K562 (cell line): ENCODE data around the gene GLCCI1. TPM values are rescaled to one million over a fixed set of nuclear protein-coding genes. Genes with fewer than 3 reads are reported as not detected.

Experiments
- ATAC-seq: fragments of 200-7000 bp; cut with Tn5 transposase; 3 replicates; pipeline ENCODE4 v1.9.1; 2020; ENCODE audit warnings: moderate library complexity
- BruUV-seq: library from RNA; stranded (reverse); fragments of 400-500 nt; replicated peaks from 2 replicates; lab custom pipeline; 2021; lab: Mats Ljungman, UMichigan
- CTCF ChIA-PET: fragments of 300-600 bp; formaldehyde crosslinking; extraction: SDS; loops from one replicate; lab custom pipeline; 2021; ENCODE audit warnings: low intra/inter-chr PET ratio; lab: Yijun Ruan, JAX
- POLR2A ChIA-PET: fragments of 300-600, 350-650 bp; sonication (Branson Sonifier 250); formaldehyde crosslinking; extraction: SDS; loops from one replicate; lab custom pipeline; 2021; ENCODE audit warnings: antibody characterized with exemption, inconsistent platforms; lab: Yijun Ruan, JAX
- DNase-seq, 4 experiments: peaks; one replicate each; pipeline versions ENCODE4 v3.0.0 to v3.0.0-alpha.2; 2011 to 2018; ENCODE audit warnings: low spot score in 3 of 4, mixed read lengths in 3 of 4; ENCODE audit errors: extremely low read depth in 1 of 4
- FAIRE-seq: peaks from 2 replicates; lab custom pipeline; 2011; peaks lifted over from hg19 to GRCh38; lab: Jason Lieb, UNC
- H2AFZ ChIP-seq: 2 replicates; pipeline ENCODE4 v1.6.0; 2011; ENCODE audit warnings: low read depth, low read length, control low read depth, inconsistent platforms
- H3K27ac ChIP-seq: fragments of 200-600 bp; 3 replicates; pipeline ENCODE4 v1.8.0; 2011; ENCODE audit warnings: low read depth, mild to moderate bottlenecking, control low read depth, inconsistent platforms, low read length, moderate library complexity, mixed read lengths; ENCODE audit errors: extremely low read depth
- H3K27me3 ChIP-seq, 2 experiments: fragments of 300-600 bp in 1 of 2; 2 replicates in 1 of 2; 3 replicates in 1 of 2; pipeline versions ENCODE4 v1.6.0 to v1.8.0; 2011; ENCODE audit warnings: inconsistent platforms in 2 of 2, low read length in 2 of 2, mild to moderate bottlenecking in 1 of 2, mixed read lengths in 1 of 2, moderate library complexity in 1 of 2; ENCODE audit not compliant: control insufficient read depth in 2 of 2, insufficient read depth in 2 of 2
- H3K36me3 ChIP-seq: fragments of 300-600 bp; 3 replicates; pipeline ENCODE4 v1.8.0; 2011; ENCODE audit warnings: mild to moderate bottlenecking, low read length, inconsistent platforms; ENCODE audit not compliant: control insufficient read depth, insufficient read depth
- H3K4me1 ChIP-seq, 2 experiments: fragments of 200-600 bp in 1 of 2; replicated peaks in 1 of 2; 2 replicates in 1 of 2; 3 replicates in 1 of 2; pipeline versions ENCODE4 v1.5.1 to v1.8.0; 2011; ENCODE audit warnings: inconsistent platforms in 2 of 2, low read length in 2 of 2, mild to moderate bottlenecking in 1 of 2, mixed read lengths in 1 of 2, moderate library complexity in 1 of 2; ENCODE audit not compliant: control insufficient read depth in 2 of 2, insufficient read depth in 2 of 2
- H3K4me2 ChIP-seq: 2 replicates; pipeline ENCODE4 v1.6.1; 2011; ENCODE audit warnings: low read length, control low read depth, inconsistent platforms, mixed read lengths; ENCODE audit not compliant: insufficient read depth
- H3K4me3 ChIP-seq: fragments of 200-600 bp; sonication (generic), shearing (Covaris generic); 2 replicates; pipeline ENCODE4 v1.5.1; 2016; ENCODE audit warnings: control low read depth, inconsistent platforms
- H3K79me2 ChIP-seq: fragments of 200-600 bp; 3 replicates; pipeline ENCODE4 v1.8.0; 2011; ENCODE audit warnings: low read length, inconsistent platforms; ENCODE audit not compliant: control insufficient read depth, insufficient read depth
- H3K9ac ChIP-seq, 2 experiments: 2 replicates each; pipeline versions ENCODE4 v1.6.0 to v1.6.1; 2011; ENCODE audit warnings: low read depth in 2 of 2, low read length in 2 of 2, control low read depth in 1 of 2, inconsistent platforms in 1 of 2, mild to moderate bottlenecking in 1 of 2, mixed read lengths in 1 of 2; ENCODE audit not compliant: insufficient read depth in 1 of 2
- H3K9me1 ChIP-seq: one replicate; pipeline ENCODE4 v1.6.0; 2011; ENCODE audit warnings: inconsistent platforms, mild to moderate bottlenecking, low read length, moderate library complexity; ENCODE audit not compliant: control insufficient read depth, insufficient read depth
- H3K9me3 ChIP-seq: replicated peaks from 2 replicates; pipeline ENCODE4 v1.5.1; 2011; ENCODE audit warnings: low read depth, low read length, inconsistent platforms; ENCODE audit not compliant: control insufficient read depth, insufficient read depth
- H4K20me1 ChIP-seq: replicated peaks from 2 replicates; pipeline ENCODE4 v1.6.1; 2011; ENCODE audit warnings: low read length, inconsistent platforms, mixed read lengths; ENCODE audit not compliant: control insufficient read depth, insufficient read depth
- CBFB ChIP-seq: sonication (generic); formaldehyde crosslinking; IDR thresholded peaks from 2 replicates; pipeline ENCODE4 v1.4.0; 2020; ENCODE audit warnings: mild to moderate bottlenecking, missing genetic modification reagents
- CCNT2 ChIP-seq: IDR thresholded peaks from 2 replicates; pipeline ENCODE4 v1.6.1; 2011; ENCODE audit warnings: borderline replicate concordance, low read depth, mild to moderate bottlenecking, moderate library complexity, mixed read lengths, low read length; ENCODE audit not compliant: insufficient read length; ENCODE audit errors: extremely low read depth
- EHMT2 ChIP-seq: fragments of 450-650 bp; IDR thresholded peaks from 2 replicates; pipeline ENCODE4 v1.6.1; 2018; ENCODE audit warnings: antibody characterized with exemption
- JUN ChIP-seq, 2 experiments: sonication (generic) in 1 of 2; formaldehyde crosslinking in 1 of 2; IDR thresholded peaks; 2 replicates each; pipeline versions ENCODE4 v1.6.1 to v1.8.0; 2012 to 2022; ENCODE audit warnings: borderline replicate concordance in 2 of 2, mild to moderate bottlenecking in 2 of 2, improper control_type of control experiment in 1 of 2, low read depth in 1 of 2, low read length in 1 of 2, missing genetic modification reagents in 1 of 2
- MTF1 ChIP-seq: fragments of 250-450 bp; sonication (Bioruptor Pico); IDR thresholded peaks from 2 replicates; pipeline ENCODE4 v1.9.0; 2021; ENCODE audit warnings: moderate library complexity, mild to moderate bottlenecking, inconsistent platforms, borderline replicate concordance
- POLR2A ChIP-seq: fragments of 450-650 bp; conservative IDR thresholded peaks from 2 replicates; pipeline ENCODE4 v1.6.1; 2016
- PURB ChIP-seq: sonication (generic); formaldehyde crosslinking; IDR thresholded peaks from 2 replicates; pipeline ENCODE4 v1.9.0; 2021; ENCODE audit warnings: low read depth, mild to moderate bottlenecking, missing genetic modification reagents
- SREBF1 ChIP-seq: fragments of 150-350 bp; IDR thresholded peaks from 2 replicates; pipeline ENCODE4 v1.6.1; 2014; ENCODE audit warnings: antibody characterized with exemption, low read depth, low read length, borderline replicate concordance
- SREBF2 ChIP-seq: sonication (generic); formaldehyde crosslinking; IDR thresholded peaks from 2 replicates; pipeline ENCODE4 v1.4.0; 2020; ENCODE audit warnings: mild to moderate bottlenecking, missing genetic modification reagents
- WHSC1 ChIP-seq: IDR thresholded peaks from one replicate; pipeline ENCODE4 v1.6.1; 2012; ENCODE audit warnings: low read length, control low read depth, inconsistent platforms
- WGBS: fragments of 100-300 bp; shearing (Covaris generic); methylation state at CpG from one replicate; pipeline ENCODE4 v1.1.6; 2016; ENCODE audit warnings: low coverage, mixed read lengths; ENCODE audit not compliant: insufficient coverage; ENCODE audit errors: missing lambda C conversion rate; 5-methylcytosine and 5-hydroxymethylcytosine counted together
- in situ Hi-C: fragments of 300-500 bp; cut with MboI; formaldehyde crosslinking; loops from 4 replicates; pipeline ENCODE4 v1.15.0; 2018; ENCODE audit warnings: inconsistent platforms, mixed read lengths
- intact Hi-C: fragments of 100-400 bp; cut with micrococcal nuclease; formaldehyde crosslinking; loops from 2 replicates; pipeline ENCODE4 v1.14.2; 2022
- polyA plus RNA-seq, 8 experiments: library from polyadenylated mRNA; depleted of rRNA in 4 of 8; stranded (reverse) in 5 of 8; unstranded in 3 of 8; fragments of >200 nt; fragmentation: Nextera tagmentation in 2 of 8; fragmentation: Illumina TruSeq in 1 of 8; extraction: Ambion mirVana in 2 of 8; extraction: Trizol in 1 of 8; gene quantifications; 2 replicates each; pipeline versions ENCODE4 v1.2.1 to v1.2.3, GENCODE V29; 2011 to 2014; ENCODE audit warnings: inconsistent platforms in 1 of 8, missing spikeins in 1 of 8
- total RNA-seq, 7 experiments: library from RNA; depleted of rRNA in 6 of 7; stranded (reverse); fragments of >200 nt in 6 of 7; fragmentation: Illumina TruSeq in 2 of 7; extraction: Trizol in 2 of 7; gene quantifications; 2 replicates each; pipeline versions ENCODE4 v1.2.1 to v1.2.3, GENCODE V29; 2011 to 2021; ENCODE audit warnings: low replicate concordance in 1 of 7
- TF ChIP-seq, protein P1 (sequence below): fragments of 250-450 bp; sonication (Bioruptor Pico); IDR thresholded peaks from 2 replicates; pipeline ENCODE4 v1.8.0; 2021; ENCODE audit warnings: borderline replicate concordance, mild to moderate bottlenecking, moderate library complexity; ENCODE audit not compliant: poor library complexity, severe bottlenecking
- TF ChIP-seq, protein P2 (sequence below): fragments of 250-450 bp; sonication (Bioruptor Pico); IDR thresholded peaks from 2 replicates; pipeline ENCODE4 v1.4.0; 2020; ENCODE audit warnings: mild to moderate bottlenecking, moderate library complexity, borderline replicate concordance
- TF ChIP-seq, protein P3 (sequence below), 2 experiments: fragments of 450-650 bp; conservative IDR thresholded peaks; 2 replicates each; pipeline ENCODE4 v1.6.1; 2017; ENCODE audit warnings: mild to moderate bottlenecking in 2 of 2, moderate library complexity in 2 of 2

The GLCCI1 gene
- total and polyA plus RNA-seq, 9 of the 15 experiments (the other 6 are each of a cell fraction or from before 2014, with no cell fraction given): 2.7 to 11.9 (median 7.2) TPM

DNA sequence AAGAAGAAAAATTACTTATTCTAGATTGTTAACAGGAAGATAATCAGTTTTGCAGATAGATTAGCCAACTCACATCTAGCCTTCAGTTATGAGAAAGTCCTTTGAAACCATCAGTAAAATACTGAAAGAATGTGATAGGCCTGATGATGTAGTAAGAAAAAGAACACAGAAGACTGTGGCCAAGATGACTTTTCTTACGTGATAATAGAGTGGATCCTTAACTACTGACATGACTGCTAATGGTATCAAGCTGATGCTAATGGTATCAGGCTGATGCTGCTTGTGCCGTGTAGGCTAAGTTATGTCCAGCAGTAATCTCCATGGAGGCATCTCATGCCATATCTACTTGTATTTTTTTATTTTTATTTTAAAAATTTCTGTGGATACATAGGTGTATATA, 114.2 kb downstream of the GLCCI1 start:
- CTCF ChIA-PET: no interaction called here
- intact Hi-C loops (no loop called here), in situ Hi-C loops (no loop called here)
- Histone ChIP-seq H3K4me2 (no peak overlapping the region), H2AFZ (no peak overlapping the region), H3K27ac (no peak overlapping the region), H3K9me1 (no peaks in the 10 kb centered on the region), H3K27me3 (no peaks in the 10 kb centered on the region), H4K20me1 (no peaks in the 10 kb centered on the region), H3K4me3 (no peak overlapping the region), H3K4me1 (no peaks in the 10 kb centered on the region), H3K36me3 (0 out of 3 replicates have a peak, but pooled peaks cover 6% of the 10 kb centered on the region), H3K79me2 (no peaks in the 10 kb centered on the region), H3K9me3 (no peaks in the 10 kb centered on the region), H3K9ac (no peak overlapping the region)
- TF ChIP-seq CCNT2 (no peak), JUN (IDR thresholded peaks at IDR 0.05; ENCODE audit: borderline replicate concordance, low read depth, low read length) (no peak), JUN (CRISPR knock-in tag; IDR thresholded peaks at IDR 0.05; ENCODE audit: borderline replicate concordance) (no peak), CBFB (CRISPR knock-in tag) (no peak), WHSC1 (no peak), PURB (CRISPR knock-in tag) (no peak), MTF1 (CRISPR knock-in tag) (no peak), EHMT2 (no peak), POLR2A (no peak), SREBF2 (CRISPR knock-in tag) (no peak), SREBF1 (no peak)
- TF ChIP-seq, protein P1, sequence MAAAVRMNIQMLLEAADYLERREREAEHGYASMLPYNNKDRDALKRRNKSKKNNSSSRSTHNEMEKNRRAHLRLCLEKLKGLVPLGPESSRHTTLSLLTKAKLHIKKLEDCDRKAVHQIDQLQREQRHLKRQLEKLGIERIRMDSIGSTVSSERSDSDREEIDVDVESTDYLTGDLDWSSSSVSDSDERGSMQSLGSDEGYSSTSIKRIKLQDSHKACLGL (CRISPR knock-in tag): no peak
- TF ChIP-seq, protein P2, sequence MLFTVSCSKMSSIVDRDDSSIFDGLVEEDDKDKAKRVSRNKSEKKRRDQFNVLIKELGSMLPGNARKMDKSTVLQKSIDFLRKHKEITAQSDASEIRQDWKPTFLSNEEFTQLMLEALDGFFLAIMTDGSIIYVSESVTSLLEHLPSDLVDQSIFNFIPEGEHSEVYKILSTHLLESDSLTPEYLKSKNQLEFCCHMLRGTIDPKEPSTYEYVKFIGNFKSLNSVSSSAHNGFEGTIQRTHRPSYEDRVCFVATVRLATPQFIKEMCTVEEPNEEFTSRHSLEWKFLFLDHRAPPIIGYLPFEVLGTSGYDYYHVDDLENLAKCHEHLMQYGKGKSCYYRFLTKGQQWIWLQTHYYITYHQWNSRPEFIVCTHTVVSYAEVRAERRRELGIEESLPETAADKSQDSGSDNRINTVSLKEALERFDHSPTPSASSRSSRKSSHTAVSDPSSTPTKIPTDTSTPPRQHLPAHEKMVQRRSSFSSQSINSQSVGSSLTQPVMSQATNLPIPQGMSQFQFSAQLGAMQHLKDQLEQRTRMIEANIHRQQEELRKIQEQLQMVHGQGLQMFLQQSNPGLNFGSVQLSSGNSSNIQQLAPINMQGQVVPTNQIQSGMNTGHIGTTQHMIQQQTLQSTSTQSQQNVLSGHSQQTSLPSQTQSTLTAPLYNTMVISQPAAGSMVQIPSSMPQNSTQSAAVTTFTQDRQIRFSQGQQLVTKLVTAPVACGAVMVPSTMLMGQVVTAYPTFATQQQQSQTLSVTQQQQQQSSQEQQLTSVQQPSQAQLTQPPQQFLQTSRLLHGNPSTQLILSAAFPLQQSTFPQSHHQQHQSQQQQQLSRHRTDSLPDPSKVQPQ (CRISPR knock-in tag): no peak
- TF ChIP-seq, protein P3, sequence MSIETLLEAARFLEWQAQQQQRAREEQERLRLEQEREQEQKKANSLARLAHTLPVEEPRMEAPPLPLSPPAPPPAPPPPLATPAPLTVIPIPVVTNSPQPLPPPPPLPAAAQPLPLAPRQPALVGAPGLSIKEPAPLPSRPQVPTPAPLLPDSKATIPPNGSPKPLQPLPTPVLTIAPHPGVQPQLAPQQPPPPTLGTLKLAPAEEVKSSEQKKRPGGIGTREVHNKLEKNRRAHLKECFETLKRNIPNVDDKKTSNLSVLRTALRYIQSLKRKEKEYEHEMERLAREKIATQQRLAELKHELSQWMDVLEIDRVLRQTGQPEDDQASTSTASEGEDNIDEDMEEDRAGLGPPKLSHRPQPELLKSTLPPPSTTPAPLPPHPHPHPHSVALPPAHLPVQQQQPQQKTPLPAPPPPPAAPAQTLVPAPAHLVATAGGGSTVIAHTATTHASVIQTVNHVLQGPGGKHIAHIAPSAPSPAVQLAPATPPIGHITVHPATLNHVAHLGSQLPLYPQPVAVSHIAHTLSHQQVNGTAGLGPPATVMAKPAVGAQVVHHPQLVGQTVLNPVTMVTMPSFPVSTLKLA (conservative IDR thresholded peaks at IDR 0.05): no peak
- no peak for ATAC-seq
- no peak for DNase-seq
- WGBS: 75% methylated on average over 2 of the region's 2 CpGs
- no TSS peak for BruUV-seq
- POLR2A ChIA-PET: no interaction called here
- no peak for FAIRE-seq
